Right forelimb (tissue), 1 donor: Measurements from ENCODE around the gene TLR10.

Experiments
- DNase-seq: peaks from one replicate; pipeline ENCODE4 v3.0.0-alpha.2; 2018

TLR10 gene

DNA sequence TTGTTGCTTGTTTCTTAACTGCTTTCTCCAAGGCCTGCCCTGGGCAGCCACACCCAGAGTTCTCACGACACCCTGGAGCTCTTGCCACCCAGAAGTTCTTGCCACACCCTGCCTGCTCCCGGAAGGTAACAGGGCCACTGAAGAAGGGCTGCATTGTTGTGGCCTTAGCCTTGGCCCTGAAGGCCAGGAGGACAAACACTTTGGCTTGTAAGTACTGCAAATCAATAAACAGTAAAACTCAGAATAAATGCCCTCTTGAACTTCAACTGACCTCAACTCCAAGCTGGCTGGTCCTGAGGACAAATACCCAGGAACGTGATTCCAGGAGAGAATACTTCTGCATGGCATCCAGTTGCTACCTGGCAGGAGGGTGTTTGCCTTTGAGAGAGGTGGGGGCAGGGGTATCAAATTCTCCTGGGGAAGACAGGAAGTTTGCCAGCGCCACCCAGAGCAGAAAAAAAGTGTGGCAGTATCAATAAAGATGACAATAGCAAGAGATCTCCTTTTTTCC lies 54.1 kb downstream of the TLR10 start:
- DNase-seq = no peak

DNA sequence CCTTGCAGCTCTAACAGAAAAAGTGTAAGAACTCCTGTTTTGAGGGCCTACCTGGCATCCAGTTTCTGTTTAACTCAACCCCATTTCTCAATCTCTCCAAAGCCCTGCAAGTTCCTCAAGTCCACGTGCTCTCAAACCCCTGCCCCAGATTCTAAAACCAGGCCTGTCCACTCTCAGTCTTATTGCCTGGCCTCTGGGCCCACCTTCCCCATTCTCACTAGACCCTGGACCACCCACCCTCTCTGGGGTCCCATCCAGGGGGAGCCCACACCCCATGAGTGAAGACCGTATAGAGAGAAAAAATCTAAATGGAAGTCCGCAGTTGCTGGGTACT lies 58.3 kb downstream of the TLR10 start:
- no peak for DNase-seq

DNA sequence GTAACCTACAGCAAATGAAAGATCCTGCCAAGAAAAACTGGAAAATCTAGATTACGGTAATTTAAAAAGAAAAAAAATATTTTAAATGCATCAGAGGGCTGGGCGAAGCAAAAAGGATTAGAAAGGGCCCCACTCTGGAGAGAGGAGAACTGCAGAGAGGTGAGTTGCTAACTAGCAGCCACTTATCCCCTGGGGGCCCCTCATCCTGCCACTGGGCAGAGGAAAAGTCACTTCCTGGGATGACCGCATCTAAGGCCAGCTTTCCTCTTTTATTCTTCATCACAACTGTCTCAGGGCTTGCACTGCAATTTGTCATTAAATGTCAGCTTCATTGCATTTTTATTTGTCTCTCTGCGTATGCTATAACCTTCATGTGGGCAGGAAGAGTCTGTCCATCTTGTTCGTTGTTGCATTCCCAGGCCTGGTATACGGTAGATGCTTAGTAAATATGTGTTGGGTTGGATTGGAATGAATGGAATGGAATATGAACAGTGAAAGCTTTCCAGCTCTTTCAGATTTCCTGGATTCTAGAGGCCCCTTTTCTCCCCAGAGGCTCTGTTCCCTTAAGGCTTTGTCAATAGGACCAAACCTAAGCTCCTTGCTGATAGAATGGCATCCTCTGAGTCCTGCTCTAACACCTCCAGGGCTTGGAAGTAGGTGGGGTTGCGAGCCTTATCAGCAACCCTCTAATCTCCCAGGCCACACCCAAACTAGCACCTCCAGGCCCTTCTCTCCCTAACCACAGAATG lies 58.9 kb downstream of the TLR10 start:
- no peak for DNase-seq

DNA sequence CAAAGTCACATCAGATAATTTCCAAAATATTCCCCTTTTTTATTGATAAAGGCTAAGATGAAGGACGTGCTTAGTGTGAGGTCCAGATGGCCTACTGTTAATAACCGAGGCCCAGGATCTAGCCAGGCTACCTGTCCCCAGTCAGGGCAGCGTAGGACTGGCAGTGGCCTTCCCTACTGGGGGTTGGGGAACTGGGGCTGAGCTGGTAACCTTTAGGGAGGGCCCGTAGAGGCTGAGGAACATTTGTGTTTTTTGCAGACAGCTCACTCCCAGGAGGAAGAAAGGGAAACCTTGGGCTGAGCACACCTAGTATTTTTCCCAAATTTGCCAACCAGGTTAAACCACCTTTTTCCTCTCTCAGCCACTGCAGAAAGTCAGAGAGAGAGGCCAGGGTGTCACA lies 59.7 kb downstream of the TLR10 start:
- no peak for DNase-seq
